IMR-90 (cell line): Measurements from ENCODE around the gene LRRC36. TPM values are rescaled to one million over a fixed set of nuclear protein-coding genes. Genes with fewer than 3 reads are reported as not detected.

ENCODE experiments used
- CEBPB ChIP-seq: IDR thresholded peaks from 2 replicates; pipeline ENCODE4 v1.6.1; 2012; ENCODE audit warnings: low read depth, low read length, improper control_type of control experiment
- CHD1 ChIP-seq: IDR thresholded peaks from 2 replicates; pipeline ENCODE4 v1.6.1; 2012; ENCODE audit warnings: low read depth, low read length, improper control_type of control experiment
- FOS ChIP-seq: fragments of 150-350 bp; IDR thresholded peaks from 2 replicates; pipeline ENCODE4 v1.6.1; 2016; ENCODE audit warnings: low read depth, low read length
- NFE2L2 ChIP-seq: fragments of 150-350 bp; IDR thresholded peaks from 2 replicates; pipeline ENCODE4 v1.6.1; 2016; ENCODE audit warnings: low read depth, mild to moderate bottlenecking, low read length
- RAD21 ChIP-seq: IDR thresholded peaks from 2 replicates; pipeline ENCODE4 v1.6.1; 2012; ENCODE audit warnings: low read length, improper control_type of control experiment
- RCOR1 ChIP-seq: IDR thresholded peaks from 2 replicates; pipeline ENCODE4 v1.6.1; 2012; ENCODE audit warnings: mild to moderate bottlenecking, low read length, improper control_type of control experiment; ENCODE audit not compliant: insufficient replicate concordance
- USF2 ChIP-seq: fragments of 150-350 bp; IDR thresholded peaks from 2 replicates; pipeline ENCODE4 v1.6.1; 2017; ENCODE audit warnings: mild to moderate bottlenecking, antibody characterized with exemption, low read length, low read depth
- polyA plus RNA-seq, 3 experiments: library from polyadenylated mRNA; depleted of rRNA; stranded (reverse); fragments of >200 nt; gene quantifications; 2 replicates each; pipeline ENCODE4 v1.2.3, GENCODE V29; 2012; ENCODE audit warnings: low replicate concordance in 1 of 3
- total RNA-seq: library from RNA; depleted of rRNA; stranded (reverse); fragments of >200 nt; gene quantifications from 2 replicates; pipeline ENCODE4 v1.2.3, GENCODE V29; 2012

The LRRC36 gene
- total and polyA plus RNA-seq, 2 of the 4 experiments (the other 2 are of a cell fraction): 0.18 to 0.29 TPM

- TF ChIP-seq CHD1 (no peak), CEBPB (no peak), FOS (no peak), NFE2L2 (no peak), USF2 (no peak), RAD21 (peak; percentile 21; the same call in 1 of the 2 replicates), RCOR1 (no peak)
Observed at GRCh38 chr16:67326472-67327309, at the start of gene LRRC36, which contains the start of gene KCTD19 (continued).
